HCT116 (cell line): Measurements from ENCODE around the gene DDX54. TPM values are rescaled to one million over a fixed set of nuclear protein-coding genes. Genes with fewer than 3 reads are reported as not detected.

ENCODE experiments used
- ATAC-seq: fragments of 200-7000 bp; cut with Tn5 transposase; 2 replicates; pipeline ENCODE4 v1.9.1; 2020; ENCODE audit warnings: mild to moderate bottlenecking, moderate library complexity
- BruUV-seq: library from RNA; stranded (reverse); fragments of 400-500 nt; replicated peaks from 2 replicates; lab custom pipeline; 2021; lab: Mats Ljungman, UMichigan
- CTCF ChIA-PET: fragments of 300-600 bp; sonication (Branson Sonifier 250); formaldehyde crosslinking; loops from one replicate; lab custom pipeline; 2021; ENCODE audit warnings: antibody characterized with exemption; lab: Charles Lee
- POLR2A ChIA-PET: fragments of 300-600, 350-600 bp; sonication (Branson Sonifier 250); formaldehyde crosslinking; loops from one replicate; lab custom pipeline; 2021; ENCODE audit warnings: antibody characterized with exemption; lab: Charles Lee
- RAD21 ChIA-PET, 2 experiments: fragments of 300-600 bp; sonication (Branson Sonifier 250); formaldehyde crosslinking; loops; one replicate each; lab custom pipeline; 2023; ENCODE audit warnings: low total read pairs in 2 of 2; ENCODE audit not compliant: uncharacterized antibody in 2 of 2, unreplicated experiment in 2 of 2, low non-redundant PET in 1 of 2; lab: Charles Lee
- DNase-seq: peaks from one replicate; pipeline ENCODE4 v3.0.0-alpha.2; 2010; ENCODE audit warnings: low read depth, low spot score
- H2AFZ ChIP-seq: fragments of 200-600 bp; shearing (Covaris generic), sonication (generic); 2 replicates; pipeline ENCODE4 v1.6.1; 2017; ENCODE audit warnings: low read depth, mixed run types, mixed read lengths, antibody characterized with exemption, low read length; ENCODE audit not compliant: poor library complexity, severe bottlenecking
- H3K27ac ChIP-seq: 2 replicates; pipeline ENCODE4 v1.5.1; 2012; ENCODE audit warnings: low read depth, low read length
- H3K27me3 ChIP-seq: fragments of 200-600 bp; sonication (generic); 2 replicates; pipeline ENCODE4 v1.6.1; 2016; ENCODE audit warnings: mixed run types, low read length, mixed read lengths; ENCODE audit not compliant: insufficient read depth
- H3K36me3 ChIP-seq, 2 experiments: fragments of 200-500 bp in 1 of 2; fragments of 200-600 bp in 1 of 2; sonication (Bioruptor generic) in 1 of 2; sonication (generic) in 1 of 2; 2 replicates each; pipeline versions ENCODE4 v1.5.1 to v1.6.1; 2014 to 2016; ENCODE audit warnings: low read length in 2 of 2, inconsistent platforms in 1 of 2, mixed read lengths in 1 of 2, mixed run types in 1 of 2; ENCODE audit not compliant: insufficient read depth in 2 of 2, control insufficient read depth in 1 of 2
- H3K4me1 ChIP-seq, 2 experiments: fragments of 200-600 bp in 1 of 2; sonication (generic) in 1 of 2; 2 replicates each; pipeline versions ENCODE4 v1.5.1 to v1.6.1; 2012 to 2017; ENCODE audit warnings: low read length in 2 of 2, inconsistent platforms in 1 of 2, mild to moderate bottlenecking in 1 of 2, mixed read lengths in 1 of 2, mixed run types in 1 of 2, moderate library complexity in 1 of 2; ENCODE audit not compliant: insufficient read depth in 2 of 2, control insufficient read depth in 1 of 2
- H3K4me2 ChIP-seq: fragments of 200-600 bp; sonication (generic); 2 replicates; pipeline ENCODE4 v1.6.1; 2017; ENCODE audit warnings: mixed run types, low read length, mixed read lengths
- H3K4me3 ChIP-seq, 2 experiments: fragments of 200-600 bp in 1 of 2; sonication (generic) in 1 of 2; replicated peaks in 1 of 2; 2 replicates each; pipeline ENCODE4 v1.5.1; 2011 to 2016; ENCODE audit warnings: low read length in 2 of 2, control low read depth in 1 of 2, low read depth in 1 of 2, mild to moderate bottlenecking in 1 of 2, mixed read lengths in 1 of 2, mixed run types in 1 of 2
- H3K79me2 ChIP-seq: fragments of 200-600 bp; sonication (generic); 2 replicates; pipeline ENCODE4 v1.6.1; 2017; ENCODE audit warnings: mild to moderate bottlenecking, mixed run types, low read length, moderate library complexity, mixed read lengths; ENCODE audit not compliant: insufficient read depth
- H3K9ac ChIP-seq: fragments of 200-600 bp; sonication (generic); 2 replicates; pipeline ENCODE4 v1.6.1; 2016; ENCODE audit warnings: low read length, mixed read lengths
- H3K9me2 ChIP-seq: fragments of 200-600 bp; sonication (generic), shearing (Covaris generic); 2 replicates; pipeline ENCODE4 v1.6.1; 2017; ENCODE audit warnings: mixed run types, mild to moderate bottlenecking, moderate library complexity; ENCODE audit not compliant: insufficient read depth
- H3K9me3 ChIP-seq, 2 experiments: fragments of 200-500 bp in 1 of 2; fragments of 200-600 bp in 1 of 2; sonication (Bioruptor generic) in 1 of 2; sonication (generic) in 1 of 2; 2 replicates each; pipeline ENCODE4 v1.6.1; 2014 to 2017; ENCODE audit warnings: low read length in 2 of 2, mixed read lengths in 2 of 2, inconsistent platforms in 1 of 2, low read depth in 1 of 2, mild to moderate bottlenecking in 1 of 2, mixed run types in 1 of 2, moderate library complexity in 1 of 2; ENCODE audit not compliant: control insufficient read depth in 1 of 2, insufficient read depth in 1 of 2
- H4K20me1 ChIP-seq: fragments of 200-600 bp; sonication (generic), shearing (Covaris generic); 2 replicates; pipeline ENCODE4 v1.6.1; 2017; ENCODE audit warnings: mixed run types, mild to moderate bottlenecking, moderate library complexity; ENCODE audit not compliant: insufficient read depth
- ELF1 ChIP-seq: IDR thresholded peaks from 2 replicates; pipeline ENCODE4 v1.6.1; 2012; ENCODE audit warnings: low read depth, borderline replicate concordance
- EZH2 ChIP-seq: fragments of 200-600 bp; sonication (generic); IDR thresholded peaks from 2 replicates; pipeline ENCODE4 v1.6.1; 2017; ENCODE audit warnings: antibody characterized with exemption, mixed run types
- POLR2A ChIP-seq: IDR thresholded peaks from 2 replicates; pipeline ENCODE4 v1.7.0; 2011; ENCODE audit warnings: borderline replicate concordance; ENCODE audit not compliant: insufficient read depth, insufficient read length; ENCODE audit errors: extremely low read depth
- POLR2AphosphoS5 ChIP-seq: IDR thresholded peaks from 2 replicates; pipeline ENCODE4 v1.6.1; 2011; ENCODE audit warnings: mild to moderate bottlenecking, low read depth, low read length, moderate library complexity
- SP1 ChIP-seq: IDR thresholded peaks from 2 replicates; pipeline ENCODE4 v1.6.1; 2012; ENCODE audit warnings: low read depth
- SRF ChIP-seq: IDR thresholded peaks from 2 replicates; pipeline ENCODE4 v1.6.1; 2012; ENCODE audit warnings: low read depth
- ZFX ChIP-seq: fragments of 450-650 bp; IDR thresholded peaks from 2 replicates; pipeline ENCODE4 v1.6.1; 2017
- ZNF274 ChIP-seq: fragments of 200-500 bp; sonication (Bioruptor generic); IDR thresholded peaks from 2 replicates; pipeline ENCODE4 v1.6.1; 2014; ENCODE audit warnings: mild to moderate bottlenecking, low read depth, low read length, inconsistent platforms
- intact Hi-C: fragments of 100-400 bp; cut with micrococcal nuclease; formaldehyde crosslinking; loops from 2 replicates; pipeline ENCODE4 v1.10.0; 2022
- total RNA-seq: library from RNA; stranded (reverse); gene quantifications from one replicate; pipeline ENCODE4 v1.2.1, GENCODE V29; 2021; ENCODE audit not compliant: unreplicated experiment
- TF ChIP-seq, protein P1 (sequence below): IDR thresholded peaks from 2 replicates; pipeline ENCODE4 v1.6.1; 2012

DDX54 gene
- total RNA-seq, 1 experiment from 2014 or later = 110 TPM

DNA sequence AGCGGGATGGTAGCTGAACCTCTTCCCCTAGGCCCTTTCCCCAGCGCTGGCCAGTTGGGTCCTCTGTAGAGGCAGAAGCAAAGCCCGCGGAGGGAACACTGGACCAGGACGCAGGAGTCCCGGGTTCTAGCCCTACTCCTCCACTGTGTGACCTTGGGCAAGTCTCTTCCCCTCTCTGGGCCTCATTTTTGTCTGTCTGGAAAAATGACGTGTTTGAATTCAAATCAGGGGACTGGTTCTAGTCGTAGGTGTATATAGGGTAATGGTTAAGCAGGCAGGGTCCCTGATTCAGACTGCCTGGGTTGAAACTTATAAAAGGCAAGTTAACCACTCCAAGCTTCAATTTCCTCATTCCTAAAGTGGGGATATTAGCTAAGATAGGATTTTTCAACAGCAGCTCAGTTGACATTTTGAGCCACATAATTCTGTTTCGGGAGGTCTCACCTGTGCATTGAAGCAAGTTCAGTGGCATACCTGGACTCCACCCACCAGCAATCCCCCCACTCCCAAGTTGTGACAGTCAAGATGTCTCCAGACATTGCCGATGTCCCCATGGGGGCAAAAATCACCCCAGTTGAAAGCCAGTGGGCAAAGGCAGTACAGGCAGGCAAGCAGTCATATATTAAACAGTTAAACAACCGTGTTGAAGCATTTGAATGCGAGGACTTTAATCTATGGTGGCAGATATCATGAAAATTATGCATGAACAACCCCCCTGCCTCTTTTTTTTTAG is 36.9 kb upstream of the DDX54 start:
- Histone ChIP-seq H2AFZ (no peak overlapping the region), H4K20me1 (no peaks in the 10 kb centered on the region), H3K4me1 (peaks cover 18 to 27% of the 10 kb centered on the region in 2 experiments; a peak in 3 of 4 replicates), H3K4me3 (peak overlapping the region; percentile 64 to 89), H3K9me3 (no peaks in the 10 kb centered on the region), H3K27ac (peak overlapping the region; percentile 69), H3K4me2 (peak overlapping the region; percentile 97), H3K79me2 (peaks cover 24% of the 10 kb centered on the region), H3K9ac (peak overlapping the region; percentile 85), H3K27me3 (no peaks in the 10 kb centered on the region), H3K36me3 (no peaks in the 10 kb centered on the region), H3K9me2 (no peaks in the 10 kb centered on the region)
- intact Hi-C loops = no loop called here
- TSS peak; percentile 68 for BruUV-seq
- CTCF ChIA-PET = no interaction called here
- TF ChIP-seq ZFX = no peak
- TF ChIP-seq, protein P1, sequence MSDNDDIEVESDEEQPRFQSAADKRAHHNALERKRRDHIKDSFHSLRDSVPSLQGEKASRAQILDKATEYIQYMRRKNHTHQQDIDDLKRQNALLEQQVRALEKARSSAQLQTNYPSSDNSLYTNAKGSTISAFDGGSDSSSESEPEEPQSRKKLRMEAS = peak; percentile 7; the same call in 1 of the 2 replicates
- DNase-seq = no peak
- POLR2A ChIA-PET = interaction anchor here (0.6 to 1.9 kb wide), 11 partner anchors 8 to 228 kb away, joined by 3 to 7 read pairs (median 4); partner anchors contain the start of genes DDX54, RITA1 and SLC8B1
- ATAC-seq = no peak
- RAD21 ChIA-PET = no interaction called here

DNA sequence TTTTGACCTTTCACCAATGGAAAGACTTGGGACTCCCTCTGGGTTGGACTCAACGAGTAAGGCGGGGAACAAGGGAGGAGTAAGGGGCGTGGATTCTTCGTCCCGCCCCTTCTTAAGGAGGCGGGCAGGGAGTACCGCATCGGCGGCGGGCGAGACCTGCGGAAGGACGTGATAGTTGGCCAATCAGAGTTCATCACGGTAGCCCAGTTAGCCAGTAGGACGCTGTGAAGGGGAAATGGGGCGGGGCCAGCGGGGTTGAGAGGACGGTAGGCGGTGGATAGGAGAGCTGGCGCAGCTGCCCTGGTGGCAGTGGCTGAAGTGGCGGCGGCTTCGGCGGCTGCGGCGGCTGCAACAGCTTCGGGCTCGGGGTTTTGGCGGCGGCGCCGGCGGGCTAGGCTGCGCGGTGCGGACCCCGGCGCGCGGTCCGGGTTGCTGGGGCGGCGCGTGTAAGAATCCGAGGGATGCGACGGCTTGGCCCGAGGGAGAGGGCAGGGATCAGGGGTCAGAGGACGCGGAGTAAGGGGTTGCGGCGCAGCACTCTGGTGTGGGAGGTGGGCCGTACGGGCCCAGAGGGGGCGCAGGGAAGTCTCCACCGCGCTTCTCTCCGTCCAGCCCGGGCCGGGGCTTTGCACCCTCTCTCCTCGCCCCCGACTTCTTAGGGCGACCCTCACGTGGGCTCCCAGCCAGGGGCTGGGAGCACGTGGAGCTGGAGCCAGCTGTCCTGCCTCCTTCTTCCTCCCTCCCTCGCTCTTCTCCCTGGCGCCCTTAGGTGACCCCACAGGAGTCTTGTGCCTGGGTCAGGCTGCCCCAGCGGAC is 36.1 kb upstream of the DDX54 start, which contains the start of gene TPCN1:
Gene TPCN1, plus strand, starts transcription at position 284 of the 816 bp plus-strand sequence. CDS start 5,389 bp downstream, outside the sequence.
- peak within 1 kb of the TSS; percentile 69 for H3K27ac ChIP-seq
- intact Hi-C loops = no loop called here
- POLR2A ChIA-PET = interaction anchor here (0.6 to 1.9 kb wide), 11 partner anchors 9 to 228 kb away, joined by 3 to 7 read pairs (median 4); partner anchors contain the start of genes DDX54, RITA1 and SLC8B1
- TF ChIP-seq EZH2 (no peak), ZNF274 (no peak), ELF1 (no peak), POLR2AphosphoS5 (peak; percentile 95), POLR2A (peak; percentile 93), SRF (no peak), SP1 (peak; percentile 99)
- TF ChIP-seq, protein P1 = peak; percentile 82
- peaks cover 24% of the 10 kb centered on the region for H3K79me2 ChIP-seq
- no peak within 1 kb of the TSS for H2AFZ ChIP-seq
- H3K4me2 ChIP-seq = peak within 1 kb of the TSS; percentile 97
- H3K9ac ChIP-seq = peak within 1 kb of the TSS; percentile 85
- peak within 1 kb of the TSS; percentile 64 to 89 for H3K4me3 ChIP-seq
- ATAC-seq = peak; percentile 90
- no TSS peak for BruUV-seq
- no peaks in the 10 kb centered on the region for H3K27me3 ChIP-seq
- H3K36me3 ChIP-seq = no peaks in the 10 kb centered on the region
- DNase-seq = peak; percentile 100
- CTCF ChIA-PET = interaction anchor here (0.9 kb wide), 1 partner anchor 229 kb away, joined by 4 read pairs; no protein-coding TSS in a partner anchor
- peaks cover 20 to 35% of the 10 kb centered on the region in 2 experiments; a peak in 3 of 4 replicates for H3K4me1 ChIP-seq
- no peaks in the 10 kb centered on the region for H3K9me2 ChIP-seq
- H3K9me3 ChIP-seq = no peaks in the 10 kb centered on the region
- H4K20me1 ChIP-seq = no peaks in the 10 kb centered on the region
- RAD21 ChIA-PET = no interaction called here
